ENCODE results near the gene TGFBR1.

DNA sequence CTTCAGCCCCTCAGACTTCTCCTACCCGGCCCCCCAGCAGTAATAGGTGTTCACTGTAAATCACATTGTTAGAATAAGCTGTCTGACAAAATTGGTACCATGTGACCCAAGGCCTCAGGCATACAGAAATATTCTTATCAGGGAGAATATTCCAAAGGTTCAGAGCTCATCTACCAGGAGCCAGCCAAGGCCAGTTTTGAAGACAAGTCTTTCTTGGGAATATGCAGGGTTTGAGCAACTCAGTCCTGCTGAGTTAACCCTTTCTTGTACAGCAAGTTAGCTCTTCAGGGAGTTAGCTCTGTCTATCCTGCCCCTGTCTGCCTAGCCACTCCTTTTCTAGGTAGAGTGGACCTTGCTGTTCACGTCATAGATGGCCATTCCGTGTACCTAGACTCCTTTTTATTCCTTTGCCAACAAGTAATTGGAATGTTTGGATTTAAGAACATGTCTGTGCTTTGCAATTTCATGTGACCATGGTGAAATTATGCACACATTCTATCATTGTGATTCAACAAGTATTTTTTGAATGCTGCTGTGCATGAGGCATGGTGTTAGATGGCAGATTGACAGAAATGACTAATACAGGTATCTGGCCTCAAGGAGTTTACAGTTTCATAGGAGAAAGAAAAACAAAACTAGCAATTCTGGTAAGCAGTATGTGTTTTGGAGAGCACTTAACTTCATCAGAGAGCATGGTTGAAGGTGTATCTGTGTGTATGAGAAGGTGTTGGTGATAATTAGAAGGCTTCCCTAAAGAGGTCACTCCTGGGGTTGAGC, 22.6 kb downstream of the TGFBR1 start:
- TF ChIP-seq, protein P1, sequence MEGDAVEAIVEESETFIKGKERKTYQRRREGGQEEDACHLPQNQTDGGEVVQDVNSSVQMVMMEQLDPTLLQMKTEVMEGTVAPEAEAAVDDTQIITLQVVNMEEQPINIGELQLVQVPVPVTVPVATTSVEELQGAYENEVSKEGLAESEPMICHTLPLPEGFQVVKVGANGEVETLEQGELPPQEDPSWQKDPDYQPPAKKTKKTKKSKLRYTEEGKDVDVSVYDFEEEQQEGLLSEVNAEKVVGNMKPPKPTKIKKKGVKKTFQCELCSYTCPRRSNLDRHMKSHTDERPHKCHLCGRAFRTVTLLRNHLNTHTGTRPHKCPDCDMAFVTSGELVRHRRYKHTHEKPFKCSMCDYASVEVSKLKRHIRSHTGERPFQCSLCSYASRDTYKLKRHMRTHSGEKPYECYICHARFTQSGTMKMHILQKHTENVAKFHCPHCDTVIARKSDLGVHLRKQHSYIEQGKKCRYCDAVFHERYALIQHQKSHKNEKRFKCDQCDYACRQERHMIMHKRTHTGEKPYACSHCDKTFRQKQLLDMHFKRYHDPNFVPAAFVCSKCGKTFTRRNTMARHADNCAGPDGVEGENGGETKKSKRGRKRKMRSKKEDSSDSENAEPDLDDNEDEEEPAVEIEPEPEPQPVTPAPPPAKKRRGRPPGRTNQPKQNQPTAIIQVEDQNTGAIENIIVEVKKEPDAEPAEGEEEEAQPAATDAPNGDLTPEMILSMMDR (IDR thresholded peaks at IDR 0.05; ENCODE audit: low read depth, low read length, poor library complexity, severe bottlenecking): no peak
- no peak for TF ChIP-seq EZH2phosphoT487 (IDR thresholded peaks at IDR 0.05; ENCODE audit: borderline replicate concordance, low read length)

Measured in DOHH2 (cell line).